A549 (cell line): Measurements from ENCODE around the gene PALLD.

Experiments
- BHLHE40 ChIP-seq: IDR thresholded peaks from 2 replicates; pipeline ENCODE4 v1.6.1; 2012; ENCODE audit warnings: low read depth, low read length, inconsistent platforms
- CEBPB ChIP-seq, 2 experiments: fragments of >200 bp in 1 of 2; sonication (Bioruptor Twin) in 1 of 2; formaldehyde crosslinking in 1 of 2; IDR thresholded peaks; 2 replicates each; pipeline ENCODE4 v1.6.1; 2012 to 2016
- CHD2 ChIP-seq: fragments of 150-350 bp; IDR thresholded peaks from 2 replicates; pipeline ENCODE4 v1.6.1; 2014; ENCODE audit warnings: low read length; ENCODE audit not compliant: partially characterized antibody
- HOXB5 ChIP-seq: fragments of 250-450 bp; sonication (Bioruptor Pico); IDR thresholded peaks from 2 replicates; pipeline ENCODE4 v1.5.0; 2020; ENCODE audit warnings: mild to moderate bottlenecking, moderate library complexity
- MAFK ChIP-seq: fragments of 450-650 bp; IDR thresholded peaks from 2 replicates; pipeline ENCODE4 v1.6.1; 2014; ENCODE audit not compliant: partially characterized antibody
- RFX5 ChIP-seq: fragments of 450-650 bp; IDR thresholded peaks from 2 replicates; pipeline ENCODE4 v1.7.1; 2014; ENCODE audit warnings: antibody characterized with exemption, mild to moderate bottlenecking, moderate library complexity
- ZFP36 ChIP-seq: fragments of 450-650 bp; IDR thresholded peaks from 2 replicates; pipeline ENCODE4 v1.6.1; 2014; ENCODE audit warnings: borderline replicate concordance; ENCODE audit not compliant: partially characterized antibody

GRCh38 chr4:168759321-168759720, 262.5 kb downstream of the PALLD start:
- no peak for TF ChIP-seq MAFK
- TF ChIP-seq HOXB5 (CRISPR knock-in tag) = no peak
- TF ChIP-seq CHD2 = no peak
- no peak for TF ChIP-seq CEBPB (IDR thresholded peaks at IDR 0.05)
- TF ChIP-seq RFX5 = no peak
- no peak for TF ChIP-seq BHLHE40
- no peak for TF ChIP-seq ZFP36
